Germinal center (tissue), 1 donor: ENCODE measurements around the gene AIF1.

Experiments
- DNase-seq: peaks from one replicate; pipeline ENCODE4 v3.0.0; 2012; ENCODE audit warnings: mixed read lengths, low spot score

The AIF1 gene

GRCh38 chr6:31663961-31664789 is 49.1 kb downstream of the AIF1 start:
- no peak for DNase-seq

GRCh38 chr6:31664790-31665500 is 49.9 kb downstream of the AIF1 start, which contains the start of gene GPANK1:
TSS of gene GPANK1 (minus strand) at chr6:31664997. CDS start at chr6:31664478, 519 bp downstream.
- DNase-seq, result peak; percentile 78

GRCh38 chr6:31665501-31666336 is 50.7 kb downstream of the AIF1 start, which contains the start of gene CSNK2B:
TSS of gene CSNK2B (plus strand) at chr6:31666080. CDS start at chr6:31666832, 752 bp downstream.
- peak; percentile 97 for DNase-seq

- no peak for DNase-seq
Measured at GRCh38 chr6:31666337-31666965, 51.4 kb downstream of the AIF1 start.
